HepG2 (cell line): ENCODE measurements around the gene PRSS21. TPM values are rescaled to one million over a fixed set of nuclear protein-coding genes. Genes with fewer than 3 reads are reported as not detected.

Source experiments
- BRD4 ChIP-seq: sonication (generic); formaldehyde crosslinking; IDR thresholded peaks from 2 replicates; pipeline ENCODE4 v1.4.0; 2020; ENCODE audit warnings: missing genetic modification reagents
- ELF4 ChIP-seq: sonication (generic); formaldehyde crosslinking; IDR thresholded peaks from 2 replicates; pipeline ENCODE4 v1.5.0; 2020; ENCODE audit warnings: missing genetic modification reagents, mild to moderate bottlenecking, moderate library complexity, borderline replicate concordance
- FOXA3 ChIP-seq: IDR thresholded peaks from 2 replicates; pipeline ENCODE4 v1.6.1; 2016; ENCODE audit warnings: missing genetic modification reagents, missing compliant biosample characterization
- MED1 ChIP-seq: sonication (generic); formaldehyde crosslinking; IDR thresholded peaks from 2 replicates; pipeline ENCODE4 v1.4.0; 2020; ENCODE audit warnings: missing genetic modification reagents
- RARG ChIP-seq: sonication (generic); formaldehyde crosslinking; IDR thresholded peaks from 2 replicates; pipeline ENCODE4 v1.4.0; 2020; ENCODE audit warnings: low read depth, mild to moderate bottlenecking, missing genetic modification reagents
- SOX6 ChIP-seq, 2 experiments: fragments of 450-650 bp in 1 of 2; sonication (generic) in 1 of 2; formaldehyde crosslinking in 1 of 2; IDR thresholded peaks; 2 replicates each; pipeline versions ENCODE4 v1.4.0 to v1.6.1; 2017 to 2020; ENCODE audit warnings: antibody characterized with exemption in 1 of 2, mild to moderate bottlenecking in 1 of 2, missing genetic modification reagents in 1 of 2
- SRSF1 ChIP-seq: fragments of 200-400 bp; formaldehyde crosslinking; optimal IDR thresholded peaks from 2 replicates; pipeline ENCODE3; 2017; ENCODE audit warnings: mild to moderate bottlenecking, low read depth, low read length, moderate library complexity
- TOE1 ChIP-seq: sonication (generic); formaldehyde crosslinking; IDR thresholded peaks from 2 replicates; pipeline ENCODE4 v1.4.0; 2020; ENCODE audit warnings: mild to moderate bottlenecking, missing genetic modification reagents
- U2AF1 ChIP-seq: fragments of 200-400 bp; formaldehyde crosslinking; optimal IDR thresholded peaks from 2 replicates; pipeline ENCODE3; 2017; ENCODE audit warnings: mild to moderate bottlenecking, low read depth, low read length
- UBTF ChIP-seq: sonication (generic); formaldehyde crosslinking; IDR thresholded peaks from 2 replicates; pipeline ENCODE4 v1.4.0; 2020; ENCODE audit warnings: mild to moderate bottlenecking, missing genetic modification reagents
- ZMAT5 ChIP-seq: sonication (generic); formaldehyde crosslinking; IDR thresholded peaks from 2 replicates; pipeline ENCODE4 v1.5.0; 2020; ENCODE audit warnings: mild to moderate bottlenecking, low read depth, missing genetic modification reagents, borderline replicate concordance
- ZNF10 ChIP-seq: sonication (generic); formaldehyde crosslinking; IDR thresholded peaks from 2 replicates; pipeline ENCODE4 v1.4.0; 2020; ENCODE audit warnings: mild to moderate bottlenecking, low read depth, missing genetic modification reagents, borderline replicate concordance
- ZNF30 ChIP-seq: sonication (generic); formaldehyde crosslinking; IDR thresholded peaks from 2 replicates; pipeline ENCODE4 v1.5.0; 2020; ENCODE audit warnings: mild to moderate bottlenecking, missing genetic modification reagents
- ZNF441 ChIP-seq: sonication (generic); formaldehyde crosslinking; IDR thresholded peaks from 2 replicates; pipeline ENCODE4 v1.7.0; 2021; ENCODE audit warnings: missing genetic modification reagents, borderline replicate concordance
- ZNF530 ChIP-seq: sonication (generic); formaldehyde crosslinking; IDR thresholded peaks from 2 replicates; pipeline ENCODE4 v1.5.0; 2020; ENCODE audit warnings: low read depth, mild to moderate bottlenecking, missing genetic modification reagents
- ZNF547 ChIP-seq: sonication (generic); formaldehyde crosslinking; IDR thresholded peaks from 2 replicates; pipeline ENCODE4 v1.5.1; 2020; ENCODE audit warnings: mild to moderate bottlenecking, missing genetic modification reagents
- ZNF724P ChIP-seq: sonication (generic); formaldehyde crosslinking; IDR thresholded peaks from 2 replicates; pipeline ENCODE4 v1.8.0; 2022; ENCODE audit warnings: missing genetic modification reagents, borderline replicate concordance
- ZNF879 ChIP-seq: sonication (generic); formaldehyde crosslinking; IDR thresholded peaks from 2 replicates; pipeline ENCODE4 v1.8.1; 2023; ENCODE audit warnings: missing genetic modification reagents
- polyA plus RNA-seq, 8 experiments: library from polyadenylated mRNA; depleted of rRNA in 3 of 8; stranded (reverse) in 7 of 8; unstranded in 1 of 8; fragments of >200 nt; fragmentation: Illumina TruSeq in 4 of 8; extraction: Trizol in 4 of 8; gene quantifications; 2 replicates each; pipeline versions ENCODE4 v1.2.1 to v1.2.3, GENCODE V29; 2011 to 2016; ENCODE audit warnings: low read depth in 4 of 8, missing spikeins in 1 of 8, mixed read lengths in 1 of 8; ENCODE audit not compliant: insufficient read depth in 1 of 8
- total RNA-seq, 5 experiments: library from RNA; depleted of rRNA; stranded (reverse); fragments of >200 nt; fragmentation: Illumina TruSeq; extraction: Trizol; gene quantifications; 2 replicates each; pipeline ENCODE4 v1.2.3, GENCODE V29; 2016; ENCODE audit warnings: low read depth in 1 of 5
- TF ChIP-seq, protein P1 (sequence below): sonication (generic); formaldehyde crosslinking; IDR thresholded peaks from 2 replicates; pipeline ENCODE4 v1.4.0; 2020; ENCODE audit warnings: missing genetic modification reagents, low read depth, mild to moderate bottlenecking, borderline replicate concordance
- TF ChIP-seq, protein P2 (sequence below): sonication (generic); formaldehyde crosslinking; IDR thresholded peaks from 2 replicates; pipeline ENCODE4 v1.9.0; 2021; ENCODE audit warnings: missing genetic modification reagents, mild to moderate bottlenecking, borderline replicate concordance

Gene PRSS21
- total and polyA plus RNA-seq, 2 of the 13 experiments (the other 11 are each of a cell fraction or from before 2014, with no cell fraction given): not detected

- TF ChIP-seq ZNF441 (CRISPR knock-in tag): 0 out of 2 replicates have a peak, but pooled peaks have one; percentile 39
- TF ChIP-seq ZNF547: no peak
- no peak for TF ChIP-seq ZNF530 (CRISPR knock-in tag)
- no peak for TF ChIP-seq ZNF879
- no peak for TF ChIP-seq RARG (CRISPR knock-in tag)
- TF ChIP-seq MED1 (CRISPR knock-in tag): peak; percentile 64
- no peak for TF ChIP-seq U2AF1
- no peak for TF ChIP-seq SRSF1
- no peak for TF ChIP-seq ZNF30 (CRISPR knock-in tag)
- TF ChIP-seq ZMAT5 (CRISPR knock-in tag): no peak
- TF ChIP-seq ZNF724P (CRISPR knock-in tag): no peak
- TF ChIP-seq BRD4 (CRISPR knock-in tag): no peak
- TF ChIP-seq, protein P1, sequence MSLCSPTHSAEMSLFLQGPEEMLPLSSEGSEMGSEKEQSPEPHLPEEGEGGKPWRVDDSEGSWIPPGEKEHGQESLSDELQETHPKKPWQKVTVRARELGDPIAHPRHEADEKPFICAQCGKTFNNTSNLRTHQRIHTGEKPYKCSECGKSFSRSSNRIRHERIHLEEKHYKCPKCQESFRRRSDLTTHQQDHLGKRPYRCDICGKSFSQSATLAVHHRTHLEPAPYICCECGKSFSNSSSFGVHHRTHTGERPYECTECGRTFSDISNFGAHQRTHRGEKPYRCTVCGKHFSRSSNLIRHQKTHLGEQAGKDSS: 0 out of 2 replicates have a peak, but pooled peaks have one; percentile 11
- no peak for TF ChIP-seq UBTF (CRISPR knock-in tag)
- no peak for TF ChIP-seq TOE1 (CRISPR knock-in tag)
- TF ChIP-seq FOXA3 (CRISPR knock-in tag): peak; percentile 45; the same call in 1 of the 2 replicates
- TF ChIP-seq, protein P2, sequence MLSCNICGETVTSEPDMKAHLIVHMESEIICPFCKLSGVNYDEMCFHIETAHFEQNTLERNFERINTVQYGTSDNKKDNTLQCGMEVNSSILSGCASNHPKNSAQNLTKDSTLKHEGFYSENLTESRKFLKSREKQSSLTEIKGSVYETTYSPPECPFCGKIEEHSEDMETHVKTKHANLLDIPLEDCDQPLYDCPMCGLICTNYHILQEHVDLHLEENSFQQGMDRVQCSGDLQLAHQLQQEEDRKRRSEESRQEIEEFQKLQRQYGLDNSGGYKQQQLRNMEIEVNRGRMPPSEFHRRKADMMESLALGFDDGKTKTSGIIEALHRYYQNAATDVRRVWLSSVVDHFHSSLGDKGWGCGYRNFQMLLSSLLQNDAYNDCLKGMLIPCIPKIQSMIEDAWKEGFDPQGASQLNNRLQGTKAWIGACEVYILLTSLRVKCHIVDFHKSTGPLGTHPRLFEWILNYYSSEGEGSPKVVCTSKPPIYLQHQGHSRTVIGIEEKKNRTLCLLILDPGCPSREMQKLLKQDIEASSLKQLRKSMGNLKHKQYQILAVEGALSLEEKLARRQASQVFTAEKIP (CRISPR knock-in tag): no peak
- TF ChIP-seq ELF4 (CRISPR knock-in tag): no peak
- no peak for TF ChIP-seq SOX6 (IDR thresholded peaks at IDR 0.05)
- TF ChIP-seq SOX6 (CRISPR knock-in tag; IDR thresholded peaks at IDR 0.05): peak; percentile 52
- no peak for TF ChIP-seq ZNF10 (CRISPR knock-in tag)
These were observed 12.7 kb downstream of the PRSS21 start, which contains the start of gene ZG16B (continued) for GRCh38 chr16:2829501-2830354.
